Sigmoid colon (tissue), 4 donors: ENCODE measurements around the gene AQP12B.

Experiments used
- EP300 ChIP-seq, 4 donors: sonication (generic); formaldehyde crosslinking; IDR thresholded peaks; one replicate each; pipeline ENCODE4 v1.6.1; 2017; ENCODE audit warnings: antibody characterized with exemption in 4 of 4
- POLR2A ChIP-seq, 2 donors: fragments of 450-650 bp; IDR thresholded peaks; one replicate each; pipeline ENCODE4 v1.6.1; 2016; ENCODE audit warnings: antibody characterized with exemption in 2 of 2, mild to moderate bottlenecking in 2 of 2, moderate library complexity in 2 of 2
- TF ChIP-seq, protein P1 (sequence below), 4 experiments: fragments of 450-650 bp in 3 of 4; fragments of 200-600 bp in 1 of 4; IDR thresholded peaks; one replicate each; pipeline ENCODE4 v1.5.1; 2016 to 2019; ENCODE audit warnings: antibody characterized with exemption in 4 of 4, mild to moderate bottlenecking in 3 of 4, moderate library complexity in 2 of 4

DNA sequence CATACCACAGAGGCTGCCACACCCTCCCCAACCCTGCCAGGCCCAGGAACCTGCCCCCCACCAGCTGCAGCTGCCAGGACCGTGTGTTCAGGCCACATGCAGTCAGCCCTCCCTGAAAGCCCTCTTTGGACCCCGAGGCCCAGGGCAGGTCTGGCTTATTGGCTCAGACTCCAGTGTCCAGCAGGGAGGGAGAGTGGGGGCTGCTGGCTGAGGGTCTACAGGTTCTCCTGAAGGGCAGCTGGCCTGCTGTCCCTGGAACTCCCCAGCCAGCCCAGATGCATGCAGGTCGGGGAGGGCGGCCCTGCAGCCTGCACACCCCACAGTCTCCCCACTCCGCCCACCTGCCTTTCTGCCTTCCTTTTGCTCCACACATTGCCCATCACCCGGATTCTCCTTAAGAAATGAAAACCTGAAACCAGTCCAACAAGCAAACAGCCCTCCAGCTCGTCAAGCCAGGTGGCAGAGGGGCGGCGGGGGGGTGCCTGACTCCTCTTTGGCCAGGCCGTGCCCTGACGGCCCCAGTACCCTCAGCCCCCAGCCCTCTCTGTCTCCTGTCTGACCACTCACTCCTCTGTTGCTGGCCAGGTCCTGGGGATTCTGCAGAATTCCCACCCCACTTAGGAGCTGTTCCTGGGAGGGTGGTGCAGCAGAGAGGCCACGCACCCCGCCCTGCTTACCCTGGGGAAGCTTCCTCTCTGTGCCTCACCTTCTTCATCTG lies 39.4 kb downstream of the AQP12B start:
- no peak for TF ChIP-seq EP300 (IDR thresholded peaks at IDR 0.05)
- TF ChIP-seq, protein P1, sequence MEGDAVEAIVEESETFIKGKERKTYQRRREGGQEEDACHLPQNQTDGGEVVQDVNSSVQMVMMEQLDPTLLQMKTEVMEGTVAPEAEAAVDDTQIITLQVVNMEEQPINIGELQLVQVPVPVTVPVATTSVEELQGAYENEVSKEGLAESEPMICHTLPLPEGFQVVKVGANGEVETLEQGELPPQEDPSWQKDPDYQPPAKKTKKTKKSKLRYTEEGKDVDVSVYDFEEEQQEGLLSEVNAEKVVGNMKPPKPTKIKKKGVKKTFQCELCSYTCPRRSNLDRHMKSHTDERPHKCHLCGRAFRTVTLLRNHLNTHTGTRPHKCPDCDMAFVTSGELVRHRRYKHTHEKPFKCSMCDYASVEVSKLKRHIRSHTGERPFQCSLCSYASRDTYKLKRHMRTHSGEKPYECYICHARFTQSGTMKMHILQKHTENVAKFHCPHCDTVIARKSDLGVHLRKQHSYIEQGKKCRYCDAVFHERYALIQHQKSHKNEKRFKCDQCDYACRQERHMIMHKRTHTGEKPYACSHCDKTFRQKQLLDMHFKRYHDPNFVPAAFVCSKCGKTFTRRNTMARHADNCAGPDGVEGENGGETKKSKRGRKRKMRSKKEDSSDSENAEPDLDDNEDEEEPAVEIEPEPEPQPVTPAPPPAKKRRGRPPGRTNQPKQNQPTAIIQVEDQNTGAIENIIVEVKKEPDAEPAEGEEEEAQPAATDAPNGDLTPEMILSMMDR (IDR thresholded peaks at IDR 0.05): no peak
- no peak for TF ChIP-seq POLR2A (IDR thresholded peaks at IDR 0.05)
